ENCODE data around the gene NPC1. TPM values are rescaled to one million over a fixed set of nuclear protein-coding genes. Genes with fewer than 3 reads are reported as not detected.

The NPC1 gene
- total RNA-seq, 2 experiments from 2014 or later, result 25.9 to 27.9 TPM

DNA sequence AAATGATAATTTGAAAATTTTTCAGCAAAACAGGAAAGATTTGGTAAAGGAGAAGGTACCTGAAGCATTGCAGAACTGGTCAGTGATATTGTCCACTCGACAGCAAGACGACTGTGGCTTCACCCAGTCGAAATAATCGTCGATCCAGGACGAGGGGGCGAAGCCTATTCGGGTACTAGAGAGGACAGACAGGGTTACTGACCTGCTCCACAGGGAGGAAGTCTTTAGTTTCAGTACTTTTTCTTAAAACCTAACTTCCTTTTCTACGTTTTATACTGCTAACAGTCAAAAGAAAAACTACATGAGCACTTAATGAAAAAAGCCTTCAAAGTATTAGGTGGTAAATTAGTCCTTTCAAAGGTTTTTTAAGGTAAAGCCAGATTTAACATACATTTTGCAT lies 47.0 kb downstream of the NPC1 start:
- H3K27me3 Mint-ChIP-seq (ENCODE audit: low read depth), result no peaks in the 10 kb centered on the region
- no peak overlapping the region for H3K27ac Mint-ChIP-seq
- DNase-seq, result no peak
- H3K36me3 Mint-ChIP-seq (ENCODE audit: low read depth), result peaks cover 55% of the 10 kb centered on the region
- H3K9me3 Mint-ChIP-seq, result no peaks in the 10 kb centered on the region
- H3K4me3 Mint-ChIP-seq, result no peak overlapping the region
- CTCF ChIA-PET, result interaction anchor here (0.6 to 2.5 kb wide), 3 partner anchors 11 to 40 kb away, joined by 3 to 13 read pairs (median 4); no protein-coding TSS in a partner anchor
- intact Hi-C loops (cut with micrococcal nuclease), result no loop called here
- peaks cover 35% of the 10 kb centered on the region for H3K4me1 Mint-ChIP-seq (ENCODE audit: low read depth)

DNA sequence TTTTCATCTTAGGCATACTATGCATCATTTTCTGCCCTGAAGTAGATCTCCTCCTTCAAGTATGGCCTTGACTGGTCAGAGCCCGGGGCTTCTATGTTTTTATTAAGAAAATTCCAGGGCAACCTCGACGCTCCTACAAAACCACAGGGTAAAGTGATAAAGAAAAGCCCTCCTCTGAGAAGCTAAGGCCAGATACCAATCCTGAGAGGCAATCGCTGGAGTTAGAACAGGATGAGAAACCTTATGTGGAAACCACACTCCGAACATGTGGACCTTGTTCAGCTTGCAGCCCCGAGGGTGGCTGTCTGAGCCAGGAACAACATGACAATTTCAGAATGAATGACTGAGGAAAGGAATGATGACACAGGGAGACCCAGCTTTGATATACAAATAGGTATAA lies 47.4 kb downstream of the NPC1 start:
- Mint-ChIP-seq H3K9me3 (no peaks in the 10 kb centered on the region), H3K4me3 (no peak overlapping the region), H3K4me1 (ENCODE audit: low read depth) (peaks cover 35% of the 10 kb centered on the region), H3K36me3 (ENCODE audit: low read depth) (peaks cover 55% of the 10 kb centered on the region), H3K27ac (no peak overlapping the region), H3K27me3 (ENCODE audit: low read depth) (no peaks in the 10 kb centered on the region)
- DNase-seq, result no peak
- intact Hi-C loops (cut with micrococcal nuclease), result no loop called here
- CTCF ChIA-PET, result interaction anchor here (0.6 to 2.5 kb wide), 3 partner anchors 10 to 40 kb away, joined by 3 to 13 read pairs (median 4); no protein-coding TSS in a partner anchor

DNA sequence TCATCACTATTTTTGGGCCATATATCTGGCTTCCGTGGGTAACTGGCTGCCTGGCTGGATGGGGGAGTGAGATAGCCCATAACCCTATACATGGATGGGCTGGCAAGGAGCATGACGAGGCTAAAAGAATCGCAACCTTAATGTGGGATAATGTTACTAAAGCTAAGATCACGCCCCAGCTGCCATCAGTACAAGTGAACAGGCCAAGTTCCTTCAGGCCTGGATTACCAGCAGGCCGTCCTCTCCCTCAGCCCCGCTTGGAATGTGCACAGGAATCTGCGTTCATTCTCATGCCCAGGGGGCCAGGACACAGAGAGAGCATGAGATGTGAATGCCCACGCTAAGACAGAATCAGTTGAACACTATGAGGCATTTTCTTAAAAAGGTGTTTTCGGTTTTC lies 48.3 kb downstream of the NPC1 start:
- no peak for DNase-seq
- intact Hi-C loops (cut with micrococcal nuclease), result no loop called here
- no peaks in the 10 kb centered on the region for H3K27me3 Mint-ChIP-seq (ENCODE audit: low read depth)
- H3K36me3 Mint-ChIP-seq (ENCODE audit: low read depth), result peaks cover 51% of the 10 kb centered on the region
- H3K4me1 Mint-ChIP-seq (ENCODE audit: low read depth), result peaks cover 35% of the 10 kb centered on the region
- H3K9me3 Mint-ChIP-seq, result no peaks in the 10 kb centered on the region
- H3K4me3 Mint-ChIP-seq, result no peak overlapping the region
- CTCF ChIA-PET, result no interaction called here
- H3K27ac Mint-ChIP-seq, result no peak overlapping the region

DNA sequence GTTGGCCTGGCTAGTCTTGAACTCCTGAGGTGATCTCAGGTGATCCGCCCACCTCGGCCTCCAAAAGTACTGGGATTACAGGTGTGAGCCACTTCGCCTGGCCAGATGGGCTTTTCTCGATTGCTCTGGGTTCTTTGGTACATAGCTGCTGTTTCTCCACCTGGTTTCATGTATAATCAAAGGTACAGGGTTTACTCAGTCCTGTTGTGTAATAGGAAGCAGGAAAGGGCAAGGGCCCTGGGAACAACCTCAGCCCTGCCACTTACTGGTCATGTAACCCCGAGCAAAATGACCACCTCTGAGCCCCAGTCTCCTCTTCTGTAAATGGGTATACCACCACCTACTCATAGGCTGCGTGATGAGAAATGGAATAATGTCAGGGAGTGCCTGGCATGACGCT lies 49.0 kb downstream of the NPC1 start:
- intact Hi-C loops (cut with micrococcal nuclease), result no loop called here
- H3K27ac Mint-ChIP-seq, result no peak overlapping the region
- no peaks in the 10 kb centered on the region for H3K27me3 Mint-ChIP-seq (ENCODE audit: low read depth)
- no peak for DNase-seq
- H3K9me3 Mint-ChIP-seq, result no peaks in the 10 kb centered on the region
- CTCF ChIA-PET, result interaction anchor here (0.7 kb wide), 1 partner anchor 11 kb away, joined by 3 read pairs; no protein-coding TSS in a partner anchor
- peaks cover 47% of the 10 kb centered on the region for H3K36me3 Mint-ChIP-seq (ENCODE audit: low read depth)
- H3K4me1 Mint-ChIP-seq (ENCODE audit: low read depth), result peaks cover 31% of the 10 kb centered on the region
- no peak overlapping the region for H3K4me3 Mint-ChIP-seq

DNA sequence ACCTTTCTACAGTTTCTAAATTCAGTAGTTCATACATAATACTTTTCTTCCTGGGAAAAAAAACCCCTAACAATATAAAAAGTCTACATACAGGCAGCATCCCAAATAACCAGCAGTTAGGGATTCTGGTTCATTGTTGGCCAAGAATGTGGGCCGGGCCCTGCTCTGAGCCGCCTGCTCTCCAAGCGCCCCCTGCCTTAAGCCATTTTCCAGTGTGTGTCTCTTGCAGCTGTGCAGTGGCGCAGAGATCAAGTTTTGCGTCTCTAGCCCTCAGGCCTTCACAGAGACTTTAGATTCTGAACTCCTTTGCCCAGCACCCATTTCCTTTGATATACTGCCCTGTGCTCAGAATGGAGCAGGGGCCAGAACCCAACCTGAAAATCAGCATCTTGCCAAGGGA lies 50.1 kb downstream of the NPC1 start:
- H3K27me3 Mint-ChIP-seq (ENCODE audit: low read depth), result no peaks in the 10 kb centered on the region
- CTCF ChIA-PET, result no interaction called here
- no peak overlapping the region for H3K27ac Mint-ChIP-seq
- H3K4me1 Mint-ChIP-seq (ENCODE audit: low read depth), result peaks cover 21% of the 10 kb centered on the region
- DNase-seq, result no peak
- no peak overlapping the region for H3K4me3 Mint-ChIP-seq
- H3K36me3 Mint-ChIP-seq (ENCODE audit: low read depth), result peaks cover 48% of the 10 kb centered on the region
- no peaks in the 10 kb centered on the region for H3K9me3 Mint-ChIP-seq
- intact Hi-C loops (cut with micrococcal nuclease), result no loop called here

DNA sequence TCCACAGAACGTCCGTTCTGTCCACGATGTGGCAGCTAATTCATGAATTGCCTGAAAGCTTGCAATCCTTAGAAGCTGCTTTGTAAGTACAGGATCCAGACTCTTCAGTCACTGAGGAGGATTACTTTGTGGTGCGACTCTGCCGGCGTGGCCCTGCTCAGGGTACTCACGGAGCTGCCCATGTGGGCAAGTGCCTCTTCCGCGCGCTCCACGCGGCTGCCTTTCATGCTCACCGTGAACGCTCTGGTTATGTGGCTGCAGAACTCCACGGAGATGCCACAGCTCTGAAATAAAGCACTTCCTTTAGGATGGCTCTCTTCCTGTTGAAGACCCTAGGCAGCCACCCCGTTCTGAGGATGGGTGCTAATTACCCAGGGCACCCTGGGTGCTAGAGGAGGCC lies 52.0 kb downstream of the NPC1 start:
- Mint-ChIP-seq H3K27me3 (ENCODE audit: low read depth) (no peaks in the 10 kb centered on the region), H3K4me1 (ENCODE audit: low read depth) (peaks cover 13% of the 10 kb centered on the region), H3K36me3 (ENCODE audit: low read depth) (peaks cover 37% of the 10 kb centered on the region), H3K27ac (no peak overlapping the region), H3K9me3 (no peaks in the 10 kb centered on the region), H3K4me3 (no peak overlapping the region)
- DNase-seq, result no peak
- intact Hi-C loops (cut with micrococcal nuclease), result no loop called here
- CTCF ChIA-PET, result interaction anchor here (2.0 kb wide), 1 partner anchor 18 kb away, joined by 5 read pairs; no protein-coding TSS in a partner anchor

DNA sequence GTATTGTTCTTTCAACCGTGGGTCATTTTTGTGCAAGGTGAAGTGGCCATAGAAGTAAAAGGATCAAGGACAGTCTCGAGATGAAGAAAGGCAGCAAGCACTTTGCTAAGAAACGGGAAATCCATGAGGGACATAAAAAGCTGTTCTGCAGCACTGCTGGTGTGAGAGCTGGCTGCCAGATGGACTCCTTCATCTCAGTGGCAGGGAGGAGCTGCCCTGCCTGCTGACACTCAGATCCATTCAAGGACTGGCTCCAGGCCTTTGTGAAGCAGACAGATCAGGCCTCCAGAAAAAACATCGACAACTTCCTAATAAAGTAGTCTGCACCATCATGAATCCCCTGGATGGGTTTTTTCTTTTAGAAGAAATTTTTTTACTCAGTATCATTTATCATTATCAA lies 53.5 kb downstream of the NPC1 start:
- no peak overlapping the region for H3K4me3 Mint-ChIP-seq
- intact Hi-C loops (cut with micrococcal nuclease), result no loop called here
- CTCF ChIA-PET, result interaction anchor here (2.0 kb wide), 1 partner anchor 16 kb away, joined by 5 read pairs; no protein-coding TSS in a partner anchor
- H3K4me1 Mint-ChIP-seq (ENCODE audit: low read depth), result peaks cover 16% of the 10 kb centered on the region
- H3K9me3 Mint-ChIP-seq, result no peaks in the 10 kb centered on the region
- no peaks in the 10 kb centered on the region for H3K27me3 Mint-ChIP-seq (ENCODE audit: low read depth)
- no peak overlapping the region for H3K27ac Mint-ChIP-seq
- no peak for DNase-seq
- H3K36me3 Mint-ChIP-seq (ENCODE audit: low read depth), result peaks cover 36% of the 10 kb centered on the region

DNA sequence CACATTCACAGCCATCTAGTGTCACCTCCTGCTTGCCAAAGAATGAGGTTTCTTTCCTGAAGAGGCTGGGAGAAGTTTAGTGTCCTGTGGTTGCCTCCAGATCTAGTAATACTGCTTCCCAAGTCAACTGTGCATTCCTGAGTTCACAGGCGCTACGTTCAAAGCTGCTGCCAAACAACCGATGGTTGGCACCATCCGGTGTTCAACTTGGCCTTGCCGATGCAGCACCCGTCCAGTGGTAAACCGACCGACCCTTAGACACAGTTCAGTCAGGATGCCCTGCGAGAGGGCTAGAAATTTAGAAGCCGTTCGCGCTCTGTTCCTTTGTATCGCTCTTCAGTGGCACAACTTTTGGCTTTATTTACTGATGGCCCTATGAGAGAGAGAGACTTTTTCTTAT lies 54.4 kb downstream of the NPC1 start:
- DNase-seq, result no peak

DNA sequence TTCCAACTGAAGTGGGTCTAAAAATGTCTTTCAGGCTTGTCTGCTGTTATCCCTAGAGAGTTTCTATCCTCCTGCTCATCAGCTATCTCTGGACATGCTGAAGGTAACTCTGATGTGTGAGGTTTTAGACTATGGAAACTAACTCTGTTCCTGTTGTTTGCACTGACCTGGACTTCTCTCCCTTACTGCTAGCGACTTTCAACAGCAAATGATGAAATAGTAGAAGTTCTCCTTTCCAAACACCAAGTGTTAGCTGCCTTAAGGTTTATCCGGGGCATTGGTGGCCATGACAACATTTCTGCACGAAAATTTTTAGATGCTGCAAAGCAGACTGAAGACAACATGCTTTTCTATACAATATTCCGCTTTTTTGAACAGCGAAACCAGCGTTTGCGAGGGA lies 56.1 kb downstream of the NPC1 start:
- Mint-ChIP-seq H3K36me3 (ENCODE audit: low read depth) (peaks cover 24% of the 10 kb centered on the region), H3K27ac (peak overlapping the region; percentile 20), H3K9me3 (no peaks in the 10 kb centered on the region), H3K4me1 (ENCODE audit: low read depth) (peaks cover 16% of the 10 kb centered on the region), H3K4me3 (no peak overlapping the region), H3K27me3 (ENCODE audit: low read depth) (no peaks in the 10 kb centered on the region)
- intact Hi-C loops (cut with micrococcal nuclease), result no loop called here
- CTCF ChIA-PET, result no interaction called here
- DNase-seq, result no peak

More for the DNA sequence above, 54.4 kb downstream of the NPC1 start:
- intact Hi-C loops (cut with micrococcal nuclease), result no loop called here
- no peak overlapping the region for H3K4me3 Mint-ChIP-seq
- no peaks in the 10 kb centered on the region for H3K27me3 Mint-ChIP-seq (ENCODE audit: low read depth)
- H3K36me3 Mint-ChIP-seq (ENCODE audit: low read depth), result peaks cover 31% of the 10 kb centered on the region
- CTCF ChIA-PET, result interaction anchor here (0.6 to 1.3 kb wide), 2 partner anchors 16 to 588 kb away, joined by 4 read pairs; no protein-coding TSS in a partner anchor
- peaks cover 16% of the 10 kb centered on the region for H3K4me1 Mint-ChIP-seq (ENCODE audit: low read depth)
- H3K9me3 Mint-ChIP-seq, result no peaks in the 10 kb centered on the region
- peak overlapping the region; percentile 18 for H3K27ac Mint-ChIP-seq

DNA sequence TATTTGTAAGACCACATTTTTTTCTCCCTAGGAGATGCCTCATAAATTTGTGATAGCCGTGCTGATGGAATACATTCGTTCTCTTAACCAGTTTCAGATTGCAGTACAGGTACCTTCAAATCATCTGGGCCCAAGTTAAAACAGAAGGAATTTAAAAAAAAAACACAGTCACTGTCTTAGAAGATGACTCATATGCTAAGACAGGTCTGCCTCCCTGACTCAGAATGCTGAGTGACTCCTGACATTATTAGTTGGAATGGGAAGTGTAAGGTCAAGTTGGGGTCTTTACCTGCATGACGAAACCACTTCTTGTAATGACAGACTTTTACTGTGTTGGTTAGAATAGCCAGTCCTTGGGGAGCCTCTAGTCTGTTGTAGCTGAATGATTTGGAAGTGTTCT lies 56.7 kb downstream of the NPC1 start:
- peak overlapping the region; percentile 20 for H3K27ac Mint-ChIP-seq
- peak; percentile 36 for DNase-seq
- CTCF ChIA-PET, result no interaction called here

DNA sequence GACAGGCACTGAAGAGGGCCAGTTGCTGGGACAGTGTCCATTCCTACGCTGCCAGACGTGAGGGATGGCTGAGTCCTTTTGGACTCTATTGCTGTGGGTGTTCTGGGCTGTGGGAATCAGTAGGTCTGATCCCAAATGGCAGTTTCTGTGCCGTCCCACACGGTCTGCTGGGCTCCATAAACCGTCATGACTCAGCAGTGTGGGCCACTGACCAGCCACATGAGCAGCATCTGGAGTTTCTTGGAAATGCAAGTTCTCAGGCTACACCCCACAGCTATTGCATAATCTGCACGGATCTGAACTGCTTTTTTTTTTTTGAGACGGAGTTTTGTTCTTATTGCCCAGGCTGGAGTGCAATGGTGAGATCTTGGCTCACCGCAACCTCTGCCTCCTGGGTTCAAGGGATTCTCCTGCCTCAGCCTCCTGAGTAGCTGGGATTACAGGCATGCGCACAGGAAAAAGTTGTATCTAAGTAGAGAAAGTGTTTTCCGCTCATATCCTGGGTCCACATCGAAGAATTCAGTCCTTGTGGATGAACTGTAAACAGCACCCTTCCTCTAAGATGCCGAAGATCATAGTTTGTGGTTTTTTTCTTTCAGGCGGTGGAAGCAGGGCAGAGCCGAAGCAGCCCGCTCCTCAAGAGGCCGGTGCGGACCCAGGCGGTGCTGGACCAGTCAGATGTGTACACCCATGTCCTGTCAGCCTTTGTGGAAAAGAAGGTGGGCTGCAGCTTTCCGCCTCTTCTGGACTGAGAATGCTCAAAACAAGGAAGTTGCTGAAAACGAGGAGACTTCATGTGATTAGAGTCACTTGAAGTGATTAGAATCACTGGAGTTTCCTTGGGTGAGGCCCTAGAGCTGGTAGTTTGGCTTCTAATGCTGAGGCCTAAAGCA lies 57.5 kb downstream of the NPC1 start:
- no peak for DNase-seq
- H3K4me3 Mint-ChIP-seq, result no peak overlapping the region
- H3K36me3 Mint-ChIP-seq (ENCODE audit: low read depth), result peaks cover 28% of the 10 kb centered on the region
- H3K27ac Mint-ChIP-seq, result peak overlapping the region; percentile 20
- H3K4me1 Mint-ChIP-seq (ENCODE audit: low read depth), result peaks cover 19% of the 10 kb centered on the region
- intact Hi-C loops (cut with micrococcal nuclease), result loop anchor here (1.0 kb wide), 2 partner anchors 11 to 57 kb away; partner anchors contain the start of gene NPC1
- CTCF ChIA-PET, result interaction anchor here (0.6 to 1.7 kb wide), 3 partner anchors 10 to 16 kb away, joined by 3 to 4 read pairs (median 3); no protein-coding TSS in a partner anchor
- H3K27me3 Mint-ChIP-seq (ENCODE audit: low read depth), result no peaks in the 10 kb centered on the region
- H3K9me3 Mint-ChIP-seq, result no peaks in the 10 kb centered on the region

More for the DNA sequence above, 56.7 kb downstream of the NPC1 start:
- Mint-ChIP-seq H3K4me3 (no peak overlapping the region), H3K36me3 (ENCODE audit: low read depth) (peaks cover 24% of the 10 kb centered on the region), H3K4me1 (ENCODE audit: low read depth) (peaks cover 16% of the 10 kb centered on the region), H3K27me3 (ENCODE audit: low read depth) (no peaks in the 10 kb centered on the region), H3K9me3 (no peaks in the 10 kb centered on the region)
- intact Hi-C loops (cut with micrococcal nuclease), result loop anchor here (1.0 kb wide), 2 partner anchors 11 to 57 kb away; partner anchors contain the start of gene NPC1

DNA sequence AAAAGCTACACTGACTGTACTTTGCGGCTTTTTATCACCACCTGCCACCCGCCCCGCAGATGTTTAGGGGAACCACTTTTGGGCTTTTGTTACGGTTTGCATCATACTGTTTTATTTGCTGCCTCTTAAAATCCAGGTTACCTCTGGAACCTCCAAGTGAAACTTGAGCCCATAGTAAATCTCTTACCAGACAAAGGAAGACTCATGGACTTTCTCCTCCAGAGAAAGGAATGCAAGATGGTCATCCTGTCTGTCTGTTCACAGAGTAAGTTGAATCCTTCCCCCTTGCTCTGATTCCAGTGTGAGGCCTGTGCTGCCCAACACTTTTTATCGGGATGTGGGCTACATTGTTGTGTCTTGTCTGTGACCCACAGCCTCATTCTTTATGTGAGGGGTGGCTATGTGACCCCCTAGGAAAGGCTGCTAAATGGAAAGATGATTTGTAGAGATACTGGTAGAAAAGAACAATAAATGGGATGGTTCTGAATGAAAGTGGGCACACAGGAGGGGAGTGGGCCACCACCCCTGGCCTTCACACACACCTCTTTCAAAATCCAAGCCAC lies 59.7 kb downstream of the NPC1 start:
- intact Hi-C loops (cut with micrococcal nuclease), result no loop called here
- H3K36me3 Mint-ChIP-seq (ENCODE audit: low read depth), result peaks cover 30% of the 10 kb centered on the region
- no peaks in the 10 kb centered on the region for H3K9me3 Mint-ChIP-seq
- peaks cover 23% of the 10 kb centered on the region for H3K4me1 Mint-ChIP-seq (ENCODE audit: low read depth)
- H3K4me3 Mint-ChIP-seq, result no peak overlapping the region
- no peaks in the 10 kb centered on the region for H3K27me3 Mint-ChIP-seq (ENCODE audit: low read depth)
- DNase-seq, result no peak
- CTCF ChIA-PET, result interaction anchor here (0.7 to 2.0 kb wide), 2 partner anchors 10 to 28 kb away, joined by 3 to 11 read pairs; no protein-coding TSS in a partner anchor
- no peak overlapping the region for H3K27ac Mint-ChIP-seq
